Measurements from ENCODE around the gene NKX6-1. TPM values are rescaled to one million over a fixed set of nuclear protein-coding genes. Genes with fewer than 3 reads are reported as not detected.
A peak's percentile ranks its signal among the peaks of the same experiment; 100 is the strongest.

The NKX6-1 gene
- total RNA-seq, 6 donors from 2014 or later: 0.11 to 0.69 (median 0.17) TPM; not detected in 3

DNA sequence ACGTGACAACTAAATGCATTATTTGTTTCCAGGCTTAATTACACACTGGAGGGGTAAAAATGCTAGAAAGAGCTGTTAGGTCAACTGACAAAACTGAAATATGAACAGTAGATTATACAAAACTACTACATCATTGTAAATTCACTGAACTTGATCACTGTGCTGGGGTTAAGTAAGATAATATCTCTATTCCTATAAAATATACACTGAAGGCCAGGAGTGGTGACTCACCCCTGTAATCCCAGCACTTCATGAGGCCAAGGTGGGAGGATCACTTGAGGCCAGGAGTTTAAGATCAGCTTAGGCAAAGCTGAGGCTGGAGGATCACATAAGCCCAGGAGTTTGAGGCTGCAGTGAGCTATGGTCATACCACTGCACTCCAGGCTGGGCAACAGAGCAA, 31.8 kb upstream of the NKX6-1 start:
- Histone ChIP-seq H3K4me1 (no peaks in the 10 kb centered on the region), H3K36me3 (no peaks in the 10 kb centered on the region), H3K9me3 (no peaks in the 10 kb centered on the region), H3K27ac (no peak overlapping the region), H3K4me3 (no peak overlapping the region), H3K27me3 (no peaks in the 10 kb centered on the region)
- TF ChIP-seq POLR2AphosphoS5 (IDR thresholded peaks at IDR 0.05): no peak
- TF ChIP-seq, protein P1, sequence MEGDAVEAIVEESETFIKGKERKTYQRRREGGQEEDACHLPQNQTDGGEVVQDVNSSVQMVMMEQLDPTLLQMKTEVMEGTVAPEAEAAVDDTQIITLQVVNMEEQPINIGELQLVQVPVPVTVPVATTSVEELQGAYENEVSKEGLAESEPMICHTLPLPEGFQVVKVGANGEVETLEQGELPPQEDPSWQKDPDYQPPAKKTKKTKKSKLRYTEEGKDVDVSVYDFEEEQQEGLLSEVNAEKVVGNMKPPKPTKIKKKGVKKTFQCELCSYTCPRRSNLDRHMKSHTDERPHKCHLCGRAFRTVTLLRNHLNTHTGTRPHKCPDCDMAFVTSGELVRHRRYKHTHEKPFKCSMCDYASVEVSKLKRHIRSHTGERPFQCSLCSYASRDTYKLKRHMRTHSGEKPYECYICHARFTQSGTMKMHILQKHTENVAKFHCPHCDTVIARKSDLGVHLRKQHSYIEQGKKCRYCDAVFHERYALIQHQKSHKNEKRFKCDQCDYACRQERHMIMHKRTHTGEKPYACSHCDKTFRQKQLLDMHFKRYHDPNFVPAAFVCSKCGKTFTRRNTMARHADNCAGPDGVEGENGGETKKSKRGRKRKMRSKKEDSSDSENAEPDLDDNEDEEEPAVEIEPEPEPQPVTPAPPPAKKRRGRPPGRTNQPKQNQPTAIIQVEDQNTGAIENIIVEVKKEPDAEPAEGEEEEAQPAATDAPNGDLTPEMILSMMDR (IDR thresholded peaks at IDR 0.05): no peak
- no peak for TF ChIP-seq POLR2A (IDR thresholded peaks at IDR 0.05)
- ATAC-seq (ENCODE audit: low FRiP score in 2 of 2) (no peak), DNase-seq (no peak)
- 40% methylated on average over 1 of the region's 1 CpG for WGBS, 2 donors

DNA sequence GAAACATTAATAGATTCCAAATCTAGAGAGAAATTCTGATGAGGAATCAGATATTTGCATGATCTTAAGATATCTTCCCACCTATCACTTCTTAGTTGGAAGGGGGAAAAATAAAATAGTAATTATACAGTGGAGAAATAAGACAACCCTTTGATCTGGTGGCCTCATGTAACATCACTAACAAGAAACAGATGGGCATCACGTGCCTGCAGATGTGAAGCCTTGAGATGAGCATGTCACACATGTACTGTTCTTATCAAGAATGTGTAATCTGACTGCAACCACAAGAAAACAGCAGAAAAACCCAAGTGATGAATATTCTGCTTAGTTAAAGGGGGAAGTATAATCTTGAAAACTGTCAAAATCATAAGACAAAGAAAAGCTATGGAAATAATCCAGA, 31.4 kb upstream of the NKX6-1 start:
- ATAC-seq (ENCODE audit: low FRiP score in 2 of 2) (no peak), DNase-seq (no peak)
- H3K4me1 ChIP-seq: no peaks in the 10 kb centered on the region
- no peaks in the 10 kb centered on the region for H3K36me3 ChIP-seq
- no peak overlapping the region for H3K27ac ChIP-seq
- TF ChIP-seq POLR2AphosphoS5 (IDR thresholded peaks at IDR 0.05) (no peak), EP300 (IDR thresholded peaks at IDR 0.05) (no peak), POLR2A (IDR thresholded peaks at IDR 0.05) (no peak)
- TF ChIP-seq, protein P1 (IDR thresholded peaks at IDR 0.05): no peak
- WGBS, 2 donors: 48 to 75% methylated on average over 1 of the region's 1 CpG
- H3K27me3 ChIP-seq: no peaks in the 10 kb centered on the region
- no peak overlapping the region for H3K4me3 ChIP-seq
- H3K9me3 ChIP-seq: no peaks in the 10 kb centered on the region

DNA sequence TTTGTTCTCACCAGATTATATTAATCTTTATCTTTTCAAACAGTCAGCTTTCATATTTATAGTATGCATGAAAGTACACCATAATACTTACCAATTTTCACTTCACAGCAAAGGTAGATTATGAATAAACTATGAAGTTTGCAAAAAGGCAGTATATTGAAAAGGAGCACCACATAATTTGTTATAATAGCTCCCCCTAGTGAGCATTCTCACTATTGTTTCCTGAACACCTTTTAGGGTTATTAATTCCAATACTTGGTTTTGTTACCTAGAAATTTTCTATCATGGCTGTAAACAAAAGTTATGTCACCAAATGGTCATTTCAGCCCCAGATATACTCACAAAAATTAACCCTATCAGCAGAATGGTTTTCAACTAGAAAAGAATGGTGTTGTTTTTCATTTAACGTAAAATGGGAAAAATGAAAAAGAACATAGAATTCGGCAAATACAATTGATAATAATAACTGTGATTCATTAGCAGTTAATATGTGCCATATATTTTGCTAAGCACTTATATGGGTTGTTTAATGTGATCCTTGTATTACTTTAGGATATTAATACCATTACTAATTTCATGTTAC, 30.2 kb upstream of the NKX6-1 start:
- WGBS, 2 donors: 89 to 96% methylated on average over 2 of the region's 2 CpGs
- Histone ChIP-seq H3K27ac (no peak overlapping the region), H3K27me3 (no peaks in the 10 kb centered on the region), H3K4me3 (no peak overlapping the region), H3K36me3 (no peaks in the 10 kb centered on the region), H3K4me1 (no peaks in the 10 kb centered on the region), H3K9me3 (no peaks in the 10 kb centered on the region)
- TF ChIP-seq, protein P1 (IDR thresholded peaks at IDR 0.05): peak; percentile 10 to 57 (median 28)
- no peak for TF ChIP-seq POLR2A (IDR thresholded peaks at IDR 0.05)
- peak in 1 of 2 donors; percentile 39 for ATAC-seq (ENCODE audit: low FRiP score in 2 of 2)
- no peak for DNase-seq

DNA sequence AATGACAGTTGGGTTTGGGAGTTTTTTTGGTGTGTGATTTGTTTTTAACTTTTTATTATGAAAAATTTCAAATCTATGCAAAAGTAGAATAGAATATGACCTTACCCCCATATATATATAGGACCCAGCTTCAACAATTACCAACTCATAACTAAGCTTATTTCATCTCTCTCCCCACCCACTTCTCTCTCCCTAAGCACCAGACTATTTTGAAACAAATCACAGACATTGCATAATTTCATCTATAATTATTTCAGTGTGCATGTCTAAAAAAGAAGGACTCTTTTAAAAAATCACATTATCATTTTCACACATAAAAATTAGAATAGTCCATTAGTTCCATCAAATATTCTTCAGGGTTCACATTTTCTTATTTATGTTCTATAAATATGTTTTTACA, 28.3 kb upstream of the NKX6-1 start:
- Histone ChIP-seq H3K27me3 (no peaks in the 10 kb centered on the region), H3K27ac (no peak overlapping the region), H3K36me3 (no peaks in the 10 kb centered on the region), H3K4me1 (no peaks in the 10 kb centered on the region), H3K9me3 (no peaks in the 10 kb centered on the region), H3K4me3 (no peak overlapping the region)
- TF ChIP-seq POLR2AphosphoS5 (IDR thresholded peaks at IDR 0.05) (no peak), EP300 (IDR thresholded peaks at IDR 0.05) (no peak), POLR2A (IDR thresholded peaks at IDR 0.05) (no peak)
- TF ChIP-seq, protein P1 (IDR thresholded peaks at IDR 0.05): no peak
- DNase-seq: no peak
- no peak for ATAC-seq (ENCODE audit: low FRiP score in 2 of 2)

DNA sequence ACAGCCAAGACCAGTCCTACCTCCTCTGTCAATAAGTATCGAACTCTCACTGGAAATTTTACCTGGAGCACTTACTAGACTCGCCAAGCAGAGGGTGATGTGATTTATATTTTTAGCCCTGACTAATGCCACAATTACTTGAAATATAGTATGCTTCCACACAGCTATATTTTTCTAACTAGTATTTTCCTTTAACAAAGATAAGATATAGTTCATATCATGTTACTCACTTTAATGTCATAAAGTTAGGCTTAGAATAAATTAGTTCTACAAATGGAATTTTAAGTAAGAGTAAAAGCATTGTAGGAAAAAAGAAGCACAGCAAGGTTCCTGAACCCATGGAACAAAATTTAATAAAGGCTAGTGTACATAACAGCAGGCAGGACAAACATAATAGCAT, 16.0 kb upstream of the NKX6-1 start:
- no peaks in the 10 kb centered on the region for H3K4me1 ChIP-seq
- H3K4me3 ChIP-seq: no peak overlapping the region
- H3K27me3 ChIP-seq: no peaks in the 10 kb centered on the region
- DNase-seq (no peak), ATAC-seq (ENCODE audit: low FRiP score in 2 of 2) (no peak)
- no peak overlapping the region for H3K27ac ChIP-seq
- no peak for TF ChIP-seq POLR2A (IDR thresholded peaks at IDR 0.05)
- no peak for TF ChIP-seq POLR2AphosphoS5 (IDR thresholded peaks at IDR 0.05)
- TF ChIP-seq EP300 (IDR thresholded peaks at IDR 0.05): no peak
- TF ChIP-seq, protein P1 (IDR thresholded peaks at IDR 0.05): no peak
- H3K36me3 ChIP-seq: no peaks in the 10 kb centered on the region
- no peaks in the 10 kb centered on the region for H3K9me3 ChIP-seq
- 74 to 84% methylated on average over 2 of the region's 2 CpGs for WGBS, 2 donors
